Measurements from ENCODE around the gene FARP2. TPM values are rescaled to one million over a fixed set of nuclear protein-coding genes. Genes with fewer than 3 reads are reported as not detected.

The FARP2 gene
- total RNA-seq, 2 donors from 2014 or later = 30.1 to 44.2 TPM

- H3K4me1 ChIP-seq = peaks cover 17% of the 10 kb centered on the region
- intact Hi-C loops (cut with DNase I) = no loop called here
- no peaks in the 10 kb centered on the region for H3K36me3 ChIP-seq (replicated peaks in 1 of 2; ENCODE audit: insufficient read depth in 1 of 2, low read depth in 2 of 2)
- peak overlapping the region in 3 of 4 donors; percentile 21 to 81 (median 63) for H3K27ac ChIP-seq
- no peaks in the 10 kb centered on the region for H3K27me3 ChIP-seq
- DNase-seq (no peak), ATAC-seq (no peak)
- H3K9me3 ChIP-seq = no peaks in the 10 kb centered on the region
- no peak for TF ChIP-seq POLR2A (IDR thresholded peaks at IDR 0.05)
- TF ChIP-seq CTCF (IDR thresholded peaks at IDR 0.05) = no peak
- H3K4me3 ChIP-seq = no peak overlapping the region
- WGBS, 2 donors = 94% methylated on average over 2 to 10 of the region's 11 CpGs
Measured at GRCh38 chr2:241539616-241540374, 183.7 kb downstream of the FARP2 start.

GRCh38 chr2:241540401-241540770 lies 184.3 kb downstream of the FARP2 start:
- ATAC-seq = peak; percentile 74
- DNase-seq = peak; percentile 50 to 74 (median 72)
- 18 to 45% methylated on average over 6 to 9 of the region's 10 CpGs for WGBS, 2 donors
- H3K27me3 ChIP-seq = no peaks in the 10 kb centered on the region
- TF ChIP-seq POLR2A (IDR thresholded peaks at IDR 0.05) = no peak
- TF ChIP-seq CTCF (IDR thresholded peaks at IDR 0.05) = no peak
- H3K27ac ChIP-seq = peak overlapping the region in 3 of 4 donors; percentile 63 to 81 (median 72)
- no peak overlapping the region for H3K4me3 ChIP-seq
- intact Hi-C loops (cut with DNase I) = no loop called here
- H3K4me1 ChIP-seq = peaks cover 17% of the 10 kb centered on the region
- H3K9me3 ChIP-seq = no peaks in the 10 kb centered on the region
- no peaks in the 10 kb centered on the region for H3K36me3 ChIP-seq (replicated peaks in 1 of 2; ENCODE audit: insufficient read depth in 1 of 2, low read depth in 2 of 2)

- ATAC-seq (peak; percentile 82), DNase-seq (peak; percentile 67 to 88 (median 82))
- Histone ChIP-seq H3K4me3 (peak overlapping the region; percentile 14 to 19), H3K9me3 (no peaks in the 10 kb centered on the region), H3K27ac (peak overlapping the region in 3 of 4 donors; percentile 63 to 81 (median 72)), H3K4me1 (peaks cover 17% of the 10 kb centered on the region), H3K36me3 (replicated peaks in 1 of 2; ENCODE audit: insufficient read depth in 1 of 2, low read depth in 2 of 2) (no peaks in the 10 kb centered on the region), H3K27me3 (no peaks in the 10 kb centered on the region)
- no peak for TF ChIP-seq CTCF (IDR thresholded peaks at IDR 0.05)
- peak in 2 of 3 donors; percentile 31 to 40 for TF ChIP-seq POLR2A (IDR thresholded peaks at IDR 0.05)
- intact Hi-C loops (cut with DNase I) = no loop called here
- 3 to 24% methylated on average over 10 to 61 of the region's 68 CpGs for WGBS, 2 donors
Measured at GRCh38 chr2:241540771-241541561, 184.9 kb downstream of the FARP2 start.

GRCh38 chr2:241541564-241542277 lies 185.6 kb downstream of the FARP2 start:
- ATAC-seq = no peak
- no peaks in the 10 kb centered on the region for H3K27me3 ChIP-seq

More at GRCh38 chr2:241541564-241542277, 185.6 kb downstream of the FARP2 start:
- no peak for DNase-seq
- TF ChIP-seq CTCF (IDR thresholded peaks at IDR 0.05) (no peak), POLR2A (IDR thresholded peaks at IDR 0.05) (no peak)
- WGBS, 2 donors = 18 to 33% methylated on average over 12 to 62 of the region's 62 CpGs
- no peak overlapping the region for H3K27ac ChIP-seq
- intact Hi-C loops (cut with DNase I) = no loop called here
- H3K9me3 ChIP-seq = no peaks in the 10 kb centered on the region
- no peaks in the 10 kb centered on the region for H3K36me3 ChIP-seq (replicated peaks in 1 of 2; ENCODE audit: insufficient read depth in 1 of 2, low read depth in 2 of 2)
- H3K4me1 ChIP-seq = peaks cover 17% of the 10 kb centered on the region
- no peak overlapping the region for H3K4me3 ChIP-seq

Data from body of pancreas (tissue), 4 donors.